Calu3 (cell line): Measurements from ENCODE around the gene SKAP1. TPM values are rescaled to one million over a fixed set of nuclear protein-coding genes. Genes with fewer than 3 reads are reported as not detected.

Experiments used
- BruUV-seq: library from RNA; stranded (reverse); fragments of 400-500 nt; replicated peaks from 2 replicates; lab custom pipeline; 2021; lab: Mats Ljungman, UMichigan
- CTCF ChIA-PET: fragments of 300-600 bp; sonication (Branson Sonifier 250); formaldehyde crosslinking; loops from one replicate; lab custom pipeline; 2022; ENCODE audit warnings: antibody characterized with exemption; lab: Charles Lee
- DNase-seq: peaks from one replicate; pipeline ENCODE4 v3.0.0; 2022
- H3K27ac Mint-ChIP-seq: one replicate; pipeline ENCODE4 v1.8.0; 2022; ENCODE audit warnings: mixed read lengths; ENCODE audit not compliant: unreplicated experiment
- H3K27me3 Mint-ChIP-seq: one replicate; pipeline ENCODE4 v1.8.0; 2022; ENCODE audit warnings: mixed read lengths; ENCODE audit not compliant: unreplicated experiment
- H3K36me3 Mint-ChIP-seq: one replicate; pipeline ENCODE4 v1.8.0; 2022; ENCODE audit warnings: mild to moderate bottlenecking, moderate library complexity, mixed read lengths; ENCODE audit not compliant: insufficient read depth, unreplicated experiment
- H3K4me1 Mint-ChIP-seq: one replicate; pipeline ENCODE4 v1.8.0; 2022; ENCODE audit warnings: mild to moderate bottlenecking, low read depth, mixed read lengths; ENCODE audit not compliant: unreplicated experiment
- H3K4me3 Mint-ChIP-seq: one replicate; pipeline ENCODE4 v1.8.0; 2022; ENCODE audit warnings: mild to moderate bottlenecking, low read depth, moderate library complexity, mixed read lengths; ENCODE audit not compliant: unreplicated experiment
- H3K9me3 Mint-ChIP-seq: one replicate; pipeline ENCODE4 v1.8.0; 2022; ENCODE audit warnings: low read depth, mixed read lengths; ENCODE audit not compliant: unreplicated experiment
- CTCF ChIP-seq: fragments of 200-600 bp; IDR thresholded peaks from one replicate; pipeline ENCODE4 v1.8.0; 2022; ENCODE audit warnings: antibody characterized with exemption; ENCODE audit not compliant: unreplicated experiment
- intact Hi-C: fragments of 100-400 bp; cut with micrococcal nuclease; formaldehyde crosslinking; loops from one replicate; pipeline ENCODE4 v1.10.0; 2022; ENCODE audit not compliant: unreplicated experiment
- total RNA-seq: library from RNA; stranded (reverse); gene quantifications from 2 replicates; pipeline ENCODE4 v1.2.3, GENCODE V29; 2022

The SKAP1 gene
- total RNA-seq, 1 experiment from 2014 or later: 4.4 TPM

GRCh38 chr17:48472411-48473281, 42.6 kb upstream of the SKAP1 start:
- intact Hi-C loops: no loop called here
- no peak overlapping the region for H3K4me3 Mint-ChIP-seq
- H3K27me3 Mint-ChIP-seq: no peaks in the 10 kb centered on the region
- no peak for TF ChIP-seq CTCF
- peak; percentile 52 for DNase-seq
- CTCF ChIA-PET: interaction anchor here (0.6 to 1.2 kb wide), 6 partner anchors 16 to 137 kb away, joined by 3 to 5 read pairs (median 3); no protein-coding TSS in a partner anchor
- peak overlapping the region; percentile 8 for H3K27ac Mint-ChIP-seq
- BruUV-seq: no TSS peak
- no peaks in the 10 kb centered on the region for H3K36me3 Mint-ChIP-seq
- no peaks in the 10 kb centered on the region for H3K9me3 Mint-ChIP-seq
- H3K4me1 Mint-ChIP-seq: peaks cover 26% of the 10 kb centered on the region

GRCh38 chr17:48471817-48472410, 41.9 kb upstream of the SKAP1 start:
- peak overlapping the region; percentile 8 for H3K27ac Mint-ChIP-seq
- H3K27me3 Mint-ChIP-seq: no peaks in the 10 kb centered on the region
- BruUV-seq: no TSS peak
- H3K9me3 Mint-ChIP-seq: no peaks in the 10 kb centered on the region
- DNase-seq: no peak
- H3K4me1 Mint-ChIP-seq: peaks cover 26% of the 10 kb centered on the region
- intact Hi-C loops: no loop called here
- no peak for TF ChIP-seq CTCF
- H3K36me3 Mint-ChIP-seq: no peaks in the 10 kb centered on the region
- CTCF ChIA-PET: interaction anchor here (0.6 to 1.2 kb wide), 4 partner anchors 15 to 136 kb away, joined by 3 to 5 read pairs (median 4); no protein-coding TSS in a partner anchor
- no peak overlapping the region for H3K4me3 Mint-ChIP-seq

- H3K27ac Mint-ChIP-seq: no peak overlapping the region
- DNase-seq: no peak
- peaks cover 26% of the 10 kb centered on the region for H3K4me1 Mint-ChIP-seq
- intact Hi-C loops: no loop called here
- CTCF ChIA-PET: interaction anchor here (0.5 to 0.6 kb wide), 2 partner anchors 134 to 863 kb away, joined by 3 to 5 read pairs; no protein-coding TSS in a partner anchor
- H3K36me3 Mint-ChIP-seq: no peaks in the 10 kb centered on the region
- TF ChIP-seq CTCF: no peak
- no TSS peak for BruUV-seq
- H3K9me3 Mint-ChIP-seq: no peaks in the 10 kb centered on the region
- no peaks in the 10 kb centered on the region for H3K27me3 Mint-ChIP-seq
- no peak overlapping the region for H3K4me3 Mint-ChIP-seq
Measured at GRCh38 chr17:48470388-48471034, 40.5 kb upstream of the SKAP1 start.

GRCh38 chr17:48469227-48469626, 39.2 kb upstream of the SKAP1 start:
- BruUV-seq: no TSS peak
- peaks cover 26% of the 10 kb centered on the region for H3K4me1 Mint-ChIP-seq
- H3K4me3 Mint-ChIP-seq: no peak overlapping the region
- no peak overlapping the region for H3K27ac Mint-ChIP-seq
- H3K27me3 Mint-ChIP-seq: no peaks in the 10 kb centered on the region
- CTCF ChIA-PET: no interaction called here
- intact Hi-C loops: no loop called here
- H3K9me3 Mint-ChIP-seq: no peaks in the 10 kb centered on the region
- no peaks in the 10 kb centered on the region for H3K36me3 Mint-ChIP-seq
- no peak for DNase-seq
- no peak for TF ChIP-seq CTCF
